Measurements from ENCODE around the gene NDRG4.

NDRG4 gene

GRCh38 chr16:58509256-58510096 lies 9.5 kb downstream of the NDRG4 start:
- DNase-seq (ENCODE audit: low read depth in 2 of 2) = no peak

- DNase-seq (ENCODE audit: low read depth in 2 of 2) = no peak
Observed at GRCh38 chr16:58510097-58510775, 10.3 kb downstream of the NDRG4 start.

- no peak for DNase-seq (ENCODE audit: low read depth in 2 of 2)
Observed at GRCh38 chr16:58510776-58511628, 11.1 kb downstream of the NDRG4 start.

GRCh38 chr16:58511933-58512815 lies 12.2 kb downstream of the NDRG4 start:
- peak; percentile 69 to 83 for DNase-seq (ENCODE audit: low read depth in 2 of 2)

- no peak for DNase-seq (ENCODE audit: low read depth in 2 of 2)
Observed at GRCh38 chr16:58513874-58514273, 13.9 kb downstream of the NDRG4 start.

- DNase-seq (ENCODE audit: low read depth in 2 of 2) = peak in 1 of 2 donors; percentile 59
Observed at GRCh38 chr16:58515125-58515870, 15.4 kb downstream of the NDRG4 start, which contains the start of gene SETD6. Gene SETD6 (plus strand): TSS chr16:58515517. CDS start chr16:58515538, 21 bp downstream.

GRCh38 chr16:58515871-58516767 lies 16.2 kb downstream of the NDRG4 start:
- DNase-seq (ENCODE audit: low read depth in 2 of 2) = no peak

- DNase-seq (ENCODE audit: low read depth in 2 of 2) = no peak
Observed at GRCh38 chr16:58516768-58517107, 16.8 kb downstream of the NDRG4 start.

GRCh38 chr16:58518083-58518979 lies 18.4 kb downstream of the NDRG4 start:
- no peak for DNase-seq (ENCODE audit: low read depth in 2 of 2)

- no peak for DNase-seq (ENCODE audit: low read depth in 2 of 2)
Observed at GRCh38 chr16:58518980-58519368, 19.0 kb downstream of the NDRG4 start.

- DNase-seq (ENCODE audit: low read depth in 2 of 2) = no peak
Observed at GRCh38 chr16:58519707-58520106, 19.8 kb downstream of the NDRG4 start.

GRCh38 chr16:58530179-58530578 lies 30.2 kb downstream of the NDRG4 start:
- DNase-seq (ENCODE audit: low read depth in 2 of 2) = no peak

- no peak for DNase-seq (ENCODE audit: low read depth in 2 of 2)
Observed at GRCh38 chr16:58532414-58532813, 32.5 kb downstream of the NDRG4 start.

- DNase-seq (ENCODE audit: low read depth in 2 of 2) = no peak
Observed at GRCh38 chr16:58533751-58534470, 34.0 kb downstream of the NDRG4 start.

- no peak for DNase-seq (ENCODE audit: low read depth in 2 of 2)
Observed at GRCh38 chr16:58535100-58535499, 35.2 kb downstream of the NDRG4 start.

GRCh38 chr16:58536278-58536677 lies 36.3 kb downstream of the NDRG4 start:
- no peak for DNase-seq (ENCODE audit: low read depth in 2 of 2)

- DNase-seq (ENCODE audit: low read depth in 2 of 2) = no peak
Observed at GRCh38 chr16:58537124-58537906, 37.4 kb downstream of the NDRG4 start.
